ENCODE data around the gene MAPKAP1. TPM values are rescaled to one million over a fixed set of nuclear protein-coding genes. Genes with fewer than 3 reads are reported as not detected.

Gene MAPKAP1
- total RNA-seq, 2 experiments from 2014 or later, result 111 to 117 TPM

DNA sequence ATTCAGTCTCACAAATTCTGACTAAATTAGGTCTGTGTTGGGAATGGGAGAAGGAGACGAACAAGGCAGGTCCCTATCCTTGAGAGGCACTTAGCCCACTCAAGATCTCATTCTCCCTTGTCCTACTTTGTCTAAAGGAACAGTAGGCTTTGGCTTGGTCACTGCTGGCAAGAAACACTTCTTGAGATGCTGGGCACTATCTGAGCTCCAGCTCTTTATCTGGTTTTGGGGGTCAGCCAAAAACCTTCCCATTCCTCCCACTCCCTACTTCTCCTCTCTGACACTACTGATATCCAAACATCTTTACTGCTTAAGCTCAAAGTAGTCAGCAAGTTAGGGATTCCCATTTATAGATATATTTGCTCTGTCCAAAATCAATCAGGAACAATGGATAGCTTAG, 155.2 kb downstream of the MAPKAP1 start:
- ChIA-PET CTCF (no interaction called here), POLR2A (no interaction called here)

DNA sequence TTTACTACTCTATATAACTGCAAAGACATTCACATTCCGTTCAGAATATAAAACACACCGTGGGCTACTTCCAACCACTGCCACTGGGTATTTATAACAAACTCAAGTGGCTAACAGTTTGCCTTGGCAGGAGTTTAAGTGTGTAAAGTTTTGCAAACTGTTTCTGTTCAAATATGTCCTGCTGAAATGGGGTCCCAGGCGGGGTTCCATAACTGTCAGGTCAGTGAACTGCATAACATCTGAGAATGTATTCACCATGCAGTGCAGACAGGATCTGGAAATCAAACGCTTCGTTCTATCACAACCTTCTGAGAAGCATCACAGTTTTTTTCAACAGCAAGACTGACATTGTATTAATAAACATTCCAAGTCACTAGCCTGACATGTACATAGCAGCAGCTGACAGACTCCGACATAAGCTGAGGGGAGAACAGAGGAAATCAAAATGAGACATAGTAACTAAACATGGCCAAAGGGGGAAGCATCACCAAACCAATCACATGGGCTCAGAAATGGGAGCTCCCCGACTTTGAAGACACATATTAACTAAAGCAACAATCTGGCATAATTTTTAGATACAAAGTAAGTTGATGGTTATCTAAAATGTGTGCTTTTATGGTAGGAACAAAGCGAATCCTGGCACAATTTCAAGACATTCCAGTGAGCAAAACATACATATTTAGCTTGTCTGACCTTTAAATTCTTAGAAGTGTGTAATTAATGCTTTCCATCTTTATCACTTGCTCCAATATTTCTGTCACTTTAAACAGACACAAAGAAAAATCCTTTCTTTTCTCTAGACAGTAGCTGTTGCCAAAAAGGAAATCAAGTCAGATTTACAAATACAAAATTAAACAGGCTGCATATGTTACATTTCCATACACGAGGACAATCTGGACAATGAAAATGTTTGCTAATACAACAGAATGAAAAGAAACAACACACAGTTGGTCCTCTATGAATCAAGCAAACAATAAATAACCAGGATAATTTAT, 156.8 kb downstream of the MAPKAP1 start:
- CTCF ChIA-PET, result no interaction called here
- POLR2A ChIA-PET, result no interaction called here

DNA sequence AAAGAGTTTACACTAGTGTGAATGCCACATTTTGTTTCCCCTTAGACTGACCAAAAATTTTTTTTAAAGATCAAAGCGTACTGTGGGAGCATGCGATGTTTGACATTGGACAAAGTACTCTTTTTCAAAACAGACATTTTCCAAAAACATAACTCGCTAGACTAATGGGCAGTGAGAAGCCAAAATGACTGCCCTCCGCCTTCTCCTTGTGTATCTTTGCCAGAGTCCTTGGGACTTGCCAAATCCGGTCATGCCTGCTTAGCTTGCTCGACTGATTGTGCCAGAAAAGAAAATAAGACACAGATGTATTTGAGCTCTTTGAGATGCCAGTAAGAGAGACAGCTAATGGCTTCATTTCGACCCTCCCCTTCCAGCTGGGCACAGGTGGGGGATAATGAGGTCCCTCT, 157.5 kb downstream of the MAPKAP1 start:
- ChIA-PET POLR2A (no interaction called here), CTCF (no interaction called here)

DNA sequence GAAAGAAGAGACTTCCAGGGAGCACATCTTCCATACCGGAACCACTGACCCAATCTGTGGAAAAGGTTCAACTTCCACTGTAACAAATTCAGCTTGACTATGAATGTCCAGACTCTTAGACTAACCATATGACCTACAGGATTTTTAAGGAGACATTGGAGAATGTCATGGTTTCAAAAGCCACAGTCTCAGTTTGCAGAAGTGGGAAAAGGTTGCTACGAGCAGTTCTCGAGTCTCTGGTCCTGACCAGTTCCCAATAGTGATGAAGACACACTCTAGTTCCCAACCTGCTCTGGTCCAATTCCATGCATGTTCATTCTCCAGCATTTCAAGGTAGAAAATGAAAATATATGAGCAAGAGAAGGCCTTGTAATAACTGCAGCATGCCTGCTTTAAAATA, 158.0 kb downstream of the MAPKAP1 start:
- CTCF ChIA-PET, result no interaction called here
- POLR2A ChIA-PET, result no interaction called here

DNA sequence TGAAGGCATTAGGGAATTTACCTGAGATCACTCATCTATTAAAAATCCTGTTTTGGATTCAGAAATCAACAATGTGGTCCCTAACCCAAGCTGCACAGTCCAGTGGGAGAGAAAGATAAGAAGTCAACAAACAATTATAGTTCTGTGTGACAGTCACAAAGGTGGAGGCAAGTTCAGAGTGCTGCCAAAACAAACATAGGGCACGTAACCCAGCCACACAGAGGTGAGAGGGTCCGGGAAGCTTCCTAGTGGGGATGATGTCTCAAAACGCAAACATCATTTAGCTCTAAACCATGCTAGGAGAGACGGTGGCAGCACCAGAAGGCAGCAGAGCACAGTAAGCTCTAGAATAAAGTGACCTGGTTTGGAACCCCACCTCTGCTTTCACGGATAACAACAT, 158.9 kb downstream of the MAPKAP1 start:
- ChIA-PET POLR2A (no interaction called here), CTCF (interaction anchor here (0.6 to 0.7 kb wide), 2 partner anchors 10 to 443 kb away, joined by 3 to 4 read pairs; no protein-coding TSS in a partner anchor)

DNA sequence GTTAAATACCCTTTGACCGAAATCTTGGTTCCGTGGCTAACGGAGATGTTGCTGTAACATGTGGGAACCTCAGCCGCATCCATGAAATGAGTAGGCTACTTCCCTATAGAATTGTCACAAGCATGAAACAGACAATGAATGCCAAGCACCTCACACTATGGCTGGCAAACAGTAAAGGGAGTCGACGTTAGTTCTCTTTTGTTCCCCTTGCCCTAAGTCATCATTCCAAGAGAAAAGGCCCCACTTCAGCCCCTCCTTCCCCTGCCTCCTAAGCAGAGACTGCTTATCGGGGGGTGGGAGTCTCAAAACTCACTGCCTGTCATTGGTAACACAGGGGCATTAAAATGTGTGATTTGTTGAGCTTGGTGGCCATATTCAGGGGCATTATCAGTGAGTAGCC, 159.6 kb downstream of the MAPKAP1 start:
- POLR2A ChIA-PET, result no interaction called here
- CTCF ChIA-PET, result interaction anchor here (0.6 to 1.0 kb wide), 2 partner anchors 33 to 444 kb away, joined by 3 read pairs; no protein-coding TSS in a partner anchor

DNA sequence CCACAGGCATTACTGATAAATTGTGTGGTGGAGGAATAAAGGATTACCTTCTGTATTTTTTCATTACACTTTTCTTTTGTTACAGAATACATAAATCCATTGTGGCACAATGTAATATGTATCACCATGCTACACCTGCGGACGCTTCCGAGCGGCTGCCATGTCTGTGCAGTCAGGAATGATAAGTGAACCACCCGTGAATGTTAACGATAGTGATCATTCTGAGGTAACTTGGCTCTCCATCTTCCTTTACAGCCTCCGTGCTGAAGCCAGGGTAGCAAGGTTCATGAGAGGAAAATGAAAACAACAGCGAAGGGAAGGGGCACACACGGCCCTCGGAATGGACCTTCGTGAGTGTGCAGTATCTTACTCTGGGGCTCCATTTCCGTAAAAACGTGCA, 161.2 kb downstream of the MAPKAP1 start:
- POLR2A ChIA-PET, result no interaction called here
- CTCF ChIA-PET, result no interaction called here

DNA sequence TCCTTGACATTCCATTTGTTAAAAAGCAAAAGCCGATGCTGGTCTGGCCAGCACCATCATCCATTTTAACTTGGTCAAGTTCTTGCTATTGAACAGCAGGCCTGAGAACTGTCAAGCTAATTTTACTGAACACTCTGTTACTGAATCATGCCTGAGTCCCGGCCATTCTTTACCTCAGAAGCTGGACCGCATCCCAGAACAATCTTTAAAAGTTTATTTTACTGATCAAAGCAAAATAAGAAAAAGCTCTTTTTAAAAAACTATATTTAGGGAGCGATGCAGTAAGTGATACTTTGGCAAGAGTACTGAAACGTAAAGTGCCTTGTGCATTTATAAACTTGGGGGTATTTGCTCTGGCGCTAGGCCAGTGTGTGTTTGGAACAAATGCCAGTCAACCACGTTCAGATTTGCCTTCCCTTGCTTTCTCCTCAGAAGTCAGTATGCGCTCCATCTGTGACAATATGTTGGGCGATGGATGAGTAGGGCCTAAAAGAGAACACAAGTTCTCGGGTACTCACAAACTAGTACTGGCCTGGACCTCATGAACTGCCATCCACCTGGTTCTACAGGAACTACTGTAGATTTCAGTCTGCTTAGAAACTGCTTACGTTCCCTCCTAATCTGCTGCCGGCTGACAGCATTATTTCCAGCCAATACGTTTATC, 161.9 kb downstream of the MAPKAP1 start:
- ChIA-PET CTCF (no interaction called here), POLR2A (no interaction called here)

DNA sequence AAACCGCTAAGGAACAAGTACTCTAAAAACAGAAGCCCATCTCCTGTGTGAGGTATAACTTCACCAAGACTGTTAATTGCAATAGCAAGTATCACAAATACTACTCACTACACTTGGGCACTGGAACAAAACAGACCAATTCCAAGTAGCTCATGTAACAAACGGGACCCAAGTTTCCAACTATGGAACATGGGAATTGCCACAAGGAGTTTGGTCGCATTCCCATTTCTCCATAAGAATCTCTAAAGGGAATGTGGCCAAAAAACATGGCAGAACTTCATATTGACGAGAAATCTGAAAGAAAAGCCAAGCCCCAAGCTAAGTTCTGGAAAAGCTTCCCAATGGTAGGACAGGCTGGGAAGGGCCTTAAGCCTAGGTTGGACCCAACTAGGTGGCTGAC, 162.5 kb downstream of the MAPKAP1 start:
- POLR2A ChIA-PET, result no interaction called here
- CTCF ChIA-PET, result no interaction called here

DNA sequence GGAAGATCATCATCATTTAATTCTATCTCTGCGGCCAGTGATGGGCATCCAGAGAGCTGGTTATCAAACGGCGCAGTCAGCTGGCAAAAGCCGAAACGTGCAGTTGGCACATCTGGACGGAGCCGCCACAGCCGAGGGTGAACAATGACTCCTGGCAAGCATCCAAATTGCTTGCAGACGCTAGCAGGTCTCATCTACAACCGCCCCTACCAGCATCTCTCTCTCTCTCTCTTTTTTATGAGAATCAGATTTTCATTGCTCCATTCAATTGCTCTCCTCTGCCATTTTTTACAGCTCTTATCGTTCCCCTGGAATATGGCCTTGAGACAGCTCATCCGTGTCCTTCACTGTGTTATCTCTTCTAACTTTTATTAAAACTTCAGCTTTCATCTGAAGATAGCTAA, 165.2 kb downstream of the MAPKAP1 start:
- ChIA-PET POLR2A (no interaction called here), CTCF (interaction anchor here (0.5 to 1.5 kb wide), 2 partner anchors 17 to 55 kb away, joined by 3 read pairs; no protein-coding TSS in a partner anchor)

DNA sequence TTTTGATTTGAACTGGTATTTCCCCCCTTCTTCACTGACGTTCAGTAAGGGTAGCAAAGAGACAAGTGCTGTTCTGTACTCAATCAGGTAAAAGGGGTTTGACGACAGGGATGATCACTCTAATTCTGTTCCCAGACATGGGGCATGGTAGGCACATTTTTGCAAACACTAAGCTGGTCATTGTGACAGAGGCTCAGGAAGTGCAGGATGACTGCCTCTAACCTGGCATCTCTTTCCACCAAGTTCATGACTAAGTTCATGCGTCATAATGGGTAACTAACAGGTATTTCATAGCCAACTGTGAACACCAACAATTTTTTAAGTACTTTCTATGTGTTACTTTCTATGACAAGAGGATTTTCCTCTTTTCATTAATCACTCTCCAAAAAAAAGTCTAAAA, 166.5 kb downstream of the MAPKAP1 start:
- CTCF ChIA-PET, result no interaction called here
- POLR2A ChIA-PET, result no interaction called here

DNA sequence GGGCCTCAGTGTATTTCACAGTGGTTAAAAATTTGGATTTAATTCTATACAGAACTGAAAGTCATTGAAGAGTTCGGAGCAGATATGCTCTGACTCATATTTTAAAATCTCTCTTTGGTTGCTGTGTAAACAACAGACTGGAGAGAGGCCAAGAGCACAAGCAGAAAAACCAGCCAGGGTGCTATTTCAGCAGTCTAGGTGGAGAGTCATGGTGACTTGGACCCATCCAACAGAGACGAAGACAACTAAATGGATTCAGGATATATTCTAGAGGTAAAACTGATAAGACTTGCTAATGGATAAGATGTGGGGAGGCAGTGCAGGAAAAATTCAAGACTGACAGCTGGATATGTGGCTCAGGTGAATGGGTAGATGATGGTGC, 168.9 kb downstream of the MAPKAP1 start:
- ChIA-PET CTCF (no interaction called here), POLR2A (no interaction called here)

DNA sequence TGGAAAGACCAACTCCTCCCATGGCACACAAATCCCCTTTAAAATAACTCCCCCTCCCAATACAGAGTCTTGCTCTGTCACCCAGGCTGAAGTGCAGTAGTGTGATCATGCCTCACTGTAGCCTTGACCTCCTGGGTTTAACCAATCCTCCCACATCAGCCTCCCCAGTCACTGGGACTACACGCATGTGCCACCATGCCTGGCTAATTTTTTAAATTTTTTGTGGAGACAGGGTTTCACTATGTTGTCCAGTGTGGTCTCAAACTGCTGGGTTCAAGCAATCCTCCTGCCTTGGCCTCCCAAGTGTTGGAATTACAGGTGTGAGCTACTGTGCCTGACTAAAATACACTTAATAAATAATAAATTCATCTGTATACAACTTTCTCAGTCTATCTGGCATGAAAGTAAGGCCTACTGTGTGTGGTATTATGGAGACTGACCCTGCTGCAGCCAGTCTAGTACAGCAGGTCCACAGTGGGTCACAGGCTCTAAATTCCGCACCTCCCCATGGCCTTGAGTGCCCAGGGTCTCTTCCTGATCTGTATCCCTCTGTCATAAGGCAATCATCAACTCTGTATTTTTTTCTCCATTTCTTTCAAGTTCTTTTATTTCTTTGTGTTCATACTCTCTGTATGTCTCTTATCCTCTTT, 169.4 kb downstream of the MAPKAP1 start:
- CTCF ChIA-PET, result no interaction called here
- POLR2A ChIA-PET, result no interaction called here

DNA sequence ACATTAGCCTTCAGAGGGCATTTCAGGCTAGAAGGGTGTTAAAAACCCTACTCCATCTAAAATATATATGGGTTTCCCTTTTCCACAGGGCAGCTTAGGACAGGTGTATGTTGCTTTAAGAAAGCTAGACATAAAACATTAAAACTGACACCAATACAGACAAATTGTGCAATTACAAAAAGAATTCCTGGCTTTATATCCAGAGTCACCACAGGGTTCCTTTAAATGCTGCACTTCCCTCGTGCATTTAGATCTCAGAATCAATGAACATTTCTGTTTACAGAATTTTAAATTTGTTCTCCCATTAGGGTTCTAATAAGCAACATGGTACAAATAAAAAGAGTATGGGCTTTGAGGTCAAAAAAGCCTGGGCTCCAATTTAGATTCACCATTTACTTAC, 170.2 kb downstream of the MAPKAP1 start:
- POLR2A ChIA-PET, result no interaction called here
- CTCF ChIA-PET, result no interaction called here

DNA sequence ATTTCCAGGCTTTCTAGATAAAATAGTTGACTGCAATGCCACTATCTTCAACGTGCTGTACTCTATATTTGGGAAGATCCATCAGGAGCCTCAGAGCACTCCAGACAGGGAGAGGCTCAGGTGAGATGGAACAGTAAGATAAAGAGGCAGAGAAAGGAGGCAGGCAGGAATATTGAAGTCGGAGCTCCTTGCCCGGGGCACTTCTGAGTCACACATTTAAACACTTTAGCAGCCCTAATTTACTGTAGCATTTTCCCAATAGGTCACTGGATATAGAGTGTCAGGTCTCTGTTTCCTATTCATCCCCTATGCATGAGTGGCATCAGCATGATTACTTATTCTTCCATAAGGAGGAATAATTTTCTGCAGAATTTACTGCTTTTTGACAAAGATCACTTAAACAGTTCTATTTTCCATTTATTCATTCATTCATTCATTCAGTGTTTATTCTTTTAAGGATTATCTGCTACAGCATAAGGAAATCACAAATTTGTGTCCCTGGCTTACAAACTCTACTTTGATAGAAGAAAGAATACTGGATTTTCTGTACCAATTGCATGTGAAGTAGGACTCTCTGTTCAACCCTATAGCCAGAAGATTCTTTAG, 170.7 kb downstream of the MAPKAP1 start:
- CTCF ChIA-PET, result no interaction called here
- POLR2A ChIA-PET, result no interaction called here

DNA sequence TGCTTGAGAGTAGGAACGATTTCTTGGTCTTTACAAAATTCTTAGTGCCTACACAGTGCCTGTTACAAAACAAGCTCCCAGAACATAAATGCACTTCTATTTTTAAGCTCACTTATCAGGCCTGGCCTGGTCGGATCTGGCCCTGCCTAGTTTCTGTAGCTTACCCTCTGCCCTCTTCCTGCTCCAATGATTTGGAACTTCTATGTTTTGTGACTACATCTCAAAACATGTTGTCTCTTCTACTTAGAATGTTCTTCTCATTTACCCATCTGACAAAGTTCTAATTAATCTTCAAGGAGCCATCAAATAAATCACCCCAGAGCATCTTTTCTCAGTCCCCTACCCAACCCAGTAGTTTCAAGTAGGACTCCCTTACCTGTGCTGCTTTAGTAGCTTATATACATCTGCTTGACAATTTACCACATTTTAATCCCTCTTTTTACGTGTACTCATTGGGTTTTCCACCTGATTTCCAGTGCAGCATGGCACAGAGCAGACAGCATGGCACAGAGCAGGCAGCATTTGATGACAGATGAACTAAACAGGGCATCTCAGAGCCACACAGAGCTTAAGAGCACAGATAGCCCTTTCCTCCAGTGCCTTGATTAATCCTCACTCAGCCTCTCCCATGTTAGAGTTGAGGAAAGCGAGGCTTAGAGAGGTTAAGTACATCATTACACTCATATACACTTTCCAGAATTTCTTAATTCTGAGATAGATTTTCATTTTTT, 171.9 kb downstream of the MAPKAP1 start:
- CTCF ChIA-PET, result no interaction called here
- POLR2A ChIA-PET, result no interaction called here

DNA sequence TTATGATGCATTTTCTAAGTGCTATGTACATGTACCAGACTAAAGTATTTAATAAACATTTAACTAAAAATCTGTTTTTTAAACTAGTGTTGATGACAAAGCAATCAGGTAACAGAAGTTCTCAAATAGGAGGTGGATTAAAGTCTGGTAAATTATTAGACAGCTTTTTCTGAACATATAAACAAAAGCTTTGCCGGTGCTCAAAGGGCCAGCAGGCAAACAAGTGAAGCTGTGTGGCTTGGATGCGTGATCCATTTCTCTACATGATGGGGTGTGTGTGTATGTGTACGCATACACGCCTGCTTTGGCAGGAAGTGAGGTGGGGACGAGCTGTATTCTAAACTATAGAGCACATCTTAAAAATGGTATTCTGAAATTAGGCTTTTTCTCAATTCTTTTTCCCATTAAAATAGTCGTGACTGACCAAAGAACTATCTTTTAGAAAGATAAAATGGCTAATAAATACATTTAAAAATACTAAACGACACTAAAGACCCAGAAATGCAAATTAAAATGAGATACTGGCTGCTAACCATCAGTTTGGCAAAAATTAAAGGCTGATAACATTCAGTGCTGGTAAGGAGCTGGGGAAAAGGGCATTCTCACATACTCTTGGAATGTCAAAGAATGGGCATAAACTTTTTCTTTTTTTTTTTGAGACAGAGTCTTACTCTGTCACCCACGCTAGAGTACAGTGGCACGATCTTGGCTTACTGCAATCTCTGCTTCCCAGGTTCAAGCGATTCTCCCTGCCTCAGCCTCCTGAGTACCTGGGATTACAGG, 174.0 kb downstream of the MAPKAP1 start:
- CTCF ChIA-PET, result no interaction called here
- POLR2A ChIA-PET, result no interaction called here

DNA sequence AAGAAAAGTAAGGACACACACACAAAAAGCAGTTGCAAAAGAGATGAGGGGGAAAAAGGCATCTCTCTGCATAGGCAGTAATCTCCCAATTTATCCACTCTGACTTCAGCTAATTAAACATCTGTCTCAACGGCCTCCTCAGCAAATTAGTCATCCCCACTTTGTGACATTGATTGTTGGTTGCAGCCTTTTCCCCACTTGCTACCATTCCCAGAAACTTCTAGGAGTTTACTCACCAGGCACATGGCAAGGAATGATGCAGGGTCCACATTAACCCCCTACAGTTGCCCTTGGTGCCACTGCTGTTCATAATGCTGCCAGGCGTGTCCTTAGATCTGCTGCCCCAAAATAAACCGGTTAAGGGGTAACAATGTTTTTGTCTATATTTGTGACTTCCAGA, 174.6 kb downstream of the MAPKAP1 start:
- ChIA-PET CTCF (no interaction called here), POLR2A (no interaction called here)

All from activated CD8-positive, alpha-beta memory T cell treated with anti-CD3 and anti-CD28 coated beads for 36 hours (primary cell).